HG03469 (cell line): ENCODE data around the gene OR52L1.
"Not testable (repeated sequence)": the region's sequence is repeated elsewhere in the genome, so short reads cannot be mapped to it uniquely, and the experiment has no call there.

Experiments
- ATAC-seq: cut with Tn5 transposase; IDR thresholded peaks from one replicate; pipeline ENCODE4 v1.9.1; 2021; ENCODE audit warnings: mild to moderate bottlenecking, moderate library complexity, moderate number of reproducible peaks; ENCODE audit not compliant: unreplicated experiment

OR52L1 gene

GRCh38 chr11:5986885-5987284 is at the start of gene OR52L1:
Gene OR52L1 (minus strand): TSS chr11:5986985. CDS start chr11:5986930, 55 bp downstream.
- ATAC-seq, result no peak

GRCh38 chr11:6030708-6031405 is 44.1 kb upstream of the OR52L1 start, which contains the start of gene OR56A1:
Gene OR56A1 (minus strand): TSS chr11:6030758. CDS start chr11:6027692, 3,066 bp downstream.
- no peak for ATAC-seq

GRCh38 chr11:6027501-6027900 is 40.7 kb upstream of the OR52L1 start:
- no peak for ATAC-seq

- no peak for ATAC-seq
Measured at GRCh38 chr11:6025056-6025455, 38.3 kb upstream of the OR52L1 start.

GRCh38 chr11:6022956-6023355 is 36.2 kb upstream of the OR52L1 start:
- no peak for ATAC-seq

- no peak for ATAC-seq
Measured at GRCh38 chr11:6013042-6013441, 26.3 kb upstream of the OR52L1 start.

GRCh38 chr11:6012035-6012668 is 25.4 kb upstream of the OR52L1 start:
- ATAC-seq, result no peak

GRCh38 chr11:6006846-6007245 is 20.1 kb upstream of the OR52L1 start, which contains the start of gene OR56A4:
Gene OR56A4 (minus strand): TSS chr11:6006946. CDS start chr11:6002992, 3,954 bp downstream.
- ATAC-seq, result no peak

- no peak for ATAC-seq
Measured at GRCh38 chr11:6006395-6006794, 19.6 kb upstream of the OR52L1 start.

GRCh38 chr11:6002202-6002699 is 15.5 kb upstream of the OR52L1 start:
- ATAC-seq, result no peak

- ATAC-seq, result no peak
Measured at GRCh38 chr11:5994791-5995190, 8.0 kb upstream of the OR52L1 start.

GRCh38 chr11:5992604-5993251 is 5.9 kb upstream of the OR52L1 start:
- no peak for ATAC-seq

GRCh38 chr11:5992150-5992549 is 5.4 kb upstream of the OR52L1 start:
- ATAC-seq, result no peak

- no peak for ATAC-seq
Measured at GRCh38 chr11:5989203-5989602, 2.4 kb upstream of the OR52L1 start.

GRCh38 chr11:5983443-5983842 is 3.3 kb downstream of the OR52L1 start:
- ATAC-seq, result no peak

- no peak for ATAC-seq
Measured at GRCh38 chr11:5973530-5973929, 13.3 kb downstream of the OR52L1 start.

- ATAC-seq, result no peak
Measured at GRCh38 chr11:5968394-5968793, 18.4 kb downstream of the OR52L1 start, which contains the start of gene OR56A5. Gene OR56A5 (minus strand): TSS chr11:5968494. CDS start chr11:5968494, 0 bp downstream.

GRCh38 chr11:5967708-5968107 is 19.1 kb downstream of the OR52L1 start:
- ATAC-seq, result no peak

GRCh38 chr11:5966958-5967357 is 19.8 kb downstream of the OR52L1 start:
- no peak for ATAC-seq

- not testable (repeated sequence) for ATAC-seq
Measured at GRCh38 chr11:5960704-5961320, 26.0 kb downstream of the OR52L1 start.

- ATAC-seq, result no peak
Measured at GRCh38 chr11:5955586-5955985, 31.2 kb downstream of the OR52L1 start.
